K562 (cell line): ENCODE results near the gene ATP5ME. TPM values are rescaled to one million over a fixed set of nuclear protein-coding genes. Genes with fewer than 3 reads are reported as not detected.

ENCODE experiments used
- ATAC-seq: fragments of 200-7000 bp; cut with Tn5 transposase; 3 replicates; pipeline ENCODE4 v1.9.1; 2020; ENCODE audit warnings: moderate library complexity
- BruUV-seq: library from RNA; stranded (reverse); fragments of 400-500 nt; replicated peaks from 2 replicates; lab custom pipeline; 2021; lab: Mats Ljungman, UMichigan
- CTCF ChIA-PET: fragments of 300-600 bp; formaldehyde crosslinking; extraction: SDS; loops from one replicate; lab custom pipeline; 2021; ENCODE audit warnings: low intra/inter-chr PET ratio; lab: Yijun Ruan, JAX
- POLR2A ChIA-PET: fragments of 300-600, 350-650 bp; sonication (Branson Sonifier 250); formaldehyde crosslinking; extraction: SDS; loops from one replicate; lab custom pipeline; 2021; ENCODE audit warnings: antibody characterized with exemption, inconsistent platforms; lab: Yijun Ruan, JAX
- DNase-seq, 4 experiments: peaks; one replicate each; pipeline versions ENCODE4 v3.0.0 to v3.0.0-alpha.2; 2011 to 2018; ENCODE audit warnings: low spot score in 3 of 4, mixed read lengths in 3 of 4; ENCODE audit errors: extremely low read depth in 1 of 4
- FAIRE-seq: peaks from 2 replicates; lab custom pipeline; 2011; peaks lifted over from hg19 to GRCh38; lab: Jason Lieb, UNC
- H2AFZ ChIP-seq: 2 replicates; pipeline ENCODE4 v1.6.0; 2011; ENCODE audit warnings: low read depth, low read length, control low read depth, inconsistent platforms
- H3K27ac ChIP-seq: fragments of 200-600 bp; 3 replicates; pipeline ENCODE4 v1.8.0; 2011; ENCODE audit warnings: low read depth, mild to moderate bottlenecking, control low read depth, inconsistent platforms, low read length, moderate library complexity, mixed read lengths; ENCODE audit errors: extremely low read depth
- H3K27me3 ChIP-seq, 2 experiments: fragments of 300-600 bp in 1 of 2; 2 replicates in 1 of 2; 3 replicates in 1 of 2; pipeline versions ENCODE4 v1.6.0 to v1.8.0; 2011; ENCODE audit warnings: inconsistent platforms in 2 of 2, low read length in 2 of 2, mild to moderate bottlenecking in 1 of 2, mixed read lengths in 1 of 2, moderate library complexity in 1 of 2; ENCODE audit not compliant: control insufficient read depth in 2 of 2, insufficient read depth in 2 of 2
- H3K36me3 ChIP-seq: fragments of 300-600 bp; 3 replicates; pipeline ENCODE4 v1.8.0; 2011; ENCODE audit warnings: mild to moderate bottlenecking, low read length, inconsistent platforms; ENCODE audit not compliant: control insufficient read depth, insufficient read depth
- H3K4me1 ChIP-seq, 2 experiments: fragments of 200-600 bp in 1 of 2; replicated peaks in 1 of 2; 2 replicates in 1 of 2; 3 replicates in 1 of 2; pipeline versions ENCODE4 v1.5.1 to v1.8.0; 2011; ENCODE audit warnings: inconsistent platforms in 2 of 2, low read length in 2 of 2, mild to moderate bottlenecking in 1 of 2, mixed read lengths in 1 of 2, moderate library complexity in 1 of 2; ENCODE audit not compliant: control insufficient read depth in 2 of 2, insufficient read depth in 2 of 2
- H3K4me2 ChIP-seq: 2 replicates; pipeline ENCODE4 v1.6.1; 2011; ENCODE audit warnings: low read length, control low read depth, inconsistent platforms, mixed read lengths; ENCODE audit not compliant: insufficient read depth
- H3K4me3 ChIP-seq: fragments of 200-600 bp; sonication (generic), shearing (Covaris generic); 2 replicates; pipeline ENCODE4 v1.5.1; 2016; ENCODE audit warnings: control low read depth, inconsistent platforms
- H3K79me2 ChIP-seq: fragments of 200-600 bp; 3 replicates; pipeline ENCODE4 v1.8.0; 2011; ENCODE audit warnings: low read length, inconsistent platforms; ENCODE audit not compliant: control insufficient read depth, insufficient read depth
- H3K9ac ChIP-seq, 2 experiments: 2 replicates each; pipeline versions ENCODE4 v1.6.0 to v1.6.1; 2011; ENCODE audit warnings: low read depth in 2 of 2, low read length in 2 of 2, control low read depth in 1 of 2, inconsistent platforms in 1 of 2, mild to moderate bottlenecking in 1 of 2, mixed read lengths in 1 of 2; ENCODE audit not compliant: insufficient read depth in 1 of 2
- H3K9me1 ChIP-seq: one replicate; pipeline ENCODE4 v1.6.0; 2011; ENCODE audit warnings: inconsistent platforms, mild to moderate bottlenecking, low read length, moderate library complexity; ENCODE audit not compliant: control insufficient read depth, insufficient read depth
- H3K9me3 ChIP-seq: replicated peaks from 2 replicates; pipeline ENCODE4 v1.5.1; 2011; ENCODE audit warnings: low read depth, low read length, inconsistent platforms; ENCODE audit not compliant: control insufficient read depth, insufficient read depth
- H4K20me1 ChIP-seq: replicated peaks from 2 replicates; pipeline ENCODE4 v1.6.1; 2011; ENCODE audit warnings: low read length, inconsistent platforms, mixed read lengths; ENCODE audit not compliant: control insufficient read depth, insufficient read depth
- CREBBP ChIP-seq: IDR thresholded peaks from one replicate; pipeline ENCODE4 v1.6.1; 2012; ENCODE audit warnings: low read depth, mild to moderate bottlenecking, control low read depth, inconsistent platforms, low read length
- EGR1 ChIP-seq: fragments of 450-650 bp; conservative IDR thresholded peaks from 2 replicates; pipeline ENCODE4 v1.6.1; 2017; ENCODE audit warnings: mild to moderate bottlenecking
- HMGN3 ChIP-seq: IDR thresholded peaks from 2 replicates; pipeline ENCODE4 v1.6.1; 2011; ENCODE audit warnings: borderline replicate concordance, low read depth, mild to moderate bottlenecking, mixed read lengths, low read length; ENCODE audit not compliant: insufficient read length; ENCODE audit errors: extremely low read depth
- POLR2A ChIP-seq: fragments of 450-650 bp; conservative IDR thresholded peaks from 2 replicates; pipeline ENCODE4 v1.6.1; 2016
- POLR2B ChIP-seq: fragments of 450-650 bp; IDR thresholded peaks from 2 replicates; pipeline ENCODE4 v1.6.1; 2018; ENCODE audit warnings: low read depth; ENCODE audit not compliant: partially characterized antibody
- POLR2G ChIP-seq: fragments of 200-400 bp; formaldehyde crosslinking; IDR thresholded peaks from 2 replicates; pipeline ENCODE4 v1.6.1; 2017; ENCODE audit warnings: low read depth, mild to moderate bottlenecking, antibody characterized with exemption, low read length, moderate library complexity
- RAD21 ChIP-seq, 2 experiments: fragments of 250-450 bp in 1 of 2; fragments of 450-650 bp in 1 of 2; sonication (Bioruptor Pico) in 1 of 2; formaldehyde crosslinking in 1 of 2; IDR thresholded peaks in 1 of 2; conservative IDR thresholded peaks in 1 of 2; 2 replicates each; pipeline versions ENCODE4 v1.4.0 to v1.8.0; 2020 to 2022; ENCODE audit warnings: mild to moderate bottlenecking in 2 of 2, moderate library complexity in 1 of 2
- WGBS: fragments of 100-300 bp; shearing (Covaris generic); methylation state at CpG from one replicate; pipeline ENCODE4 v1.1.6; 2016; ENCODE audit warnings: low coverage, mixed read lengths; ENCODE audit not compliant: insufficient coverage; ENCODE audit errors: missing lambda C conversion rate; 5-methylcytosine and 5-hydroxymethylcytosine counted together
- in situ Hi-C: fragments of 300-500 bp; cut with MboI; formaldehyde crosslinking; loops from 4 replicates; pipeline ENCODE4 v1.15.0; 2018; ENCODE audit warnings: inconsistent platforms, mixed read lengths
- intact Hi-C: fragments of 100-400 bp; cut with micrococcal nuclease; formaldehyde crosslinking; loops from 2 replicates; pipeline ENCODE4 v1.14.2; 2022
- polyA plus RNA-seq, 8 experiments: library from polyadenylated mRNA; depleted of rRNA in 4 of 8; stranded (reverse) in 5 of 8; unstranded in 3 of 8; fragments of >200 nt; fragmentation: Nextera tagmentation in 2 of 8; fragmentation: Illumina TruSeq in 1 of 8; extraction: Ambion mirVana in 2 of 8; extraction: Trizol in 1 of 8; gene quantifications; 2 replicates each; pipeline versions ENCODE4 v1.2.1 to v1.2.3, GENCODE V29; 2011 to 2014; ENCODE audit warnings: inconsistent platforms in 1 of 8, missing spikeins in 1 of 8
- total RNA-seq, 7 experiments: library from RNA; depleted of rRNA in 6 of 7; stranded (reverse); fragments of >200 nt in 6 of 7; fragmentation: Illumina TruSeq in 2 of 7; extraction: Trizol in 2 of 7; gene quantifications; 2 replicates each; pipeline versions ENCODE4 v1.2.1 to v1.2.3, GENCODE V29; 2011 to 2021; ENCODE audit warnings: low replicate concordance in 1 of 7

Gene ATP5ME
- total and polyA plus RNA-seq, 9 of the 15 experiments (the other 6 are each of a cell fraction or from before 2014, with no cell fraction given) = 509 to 2,480 (median 887) TPM

DNA sequence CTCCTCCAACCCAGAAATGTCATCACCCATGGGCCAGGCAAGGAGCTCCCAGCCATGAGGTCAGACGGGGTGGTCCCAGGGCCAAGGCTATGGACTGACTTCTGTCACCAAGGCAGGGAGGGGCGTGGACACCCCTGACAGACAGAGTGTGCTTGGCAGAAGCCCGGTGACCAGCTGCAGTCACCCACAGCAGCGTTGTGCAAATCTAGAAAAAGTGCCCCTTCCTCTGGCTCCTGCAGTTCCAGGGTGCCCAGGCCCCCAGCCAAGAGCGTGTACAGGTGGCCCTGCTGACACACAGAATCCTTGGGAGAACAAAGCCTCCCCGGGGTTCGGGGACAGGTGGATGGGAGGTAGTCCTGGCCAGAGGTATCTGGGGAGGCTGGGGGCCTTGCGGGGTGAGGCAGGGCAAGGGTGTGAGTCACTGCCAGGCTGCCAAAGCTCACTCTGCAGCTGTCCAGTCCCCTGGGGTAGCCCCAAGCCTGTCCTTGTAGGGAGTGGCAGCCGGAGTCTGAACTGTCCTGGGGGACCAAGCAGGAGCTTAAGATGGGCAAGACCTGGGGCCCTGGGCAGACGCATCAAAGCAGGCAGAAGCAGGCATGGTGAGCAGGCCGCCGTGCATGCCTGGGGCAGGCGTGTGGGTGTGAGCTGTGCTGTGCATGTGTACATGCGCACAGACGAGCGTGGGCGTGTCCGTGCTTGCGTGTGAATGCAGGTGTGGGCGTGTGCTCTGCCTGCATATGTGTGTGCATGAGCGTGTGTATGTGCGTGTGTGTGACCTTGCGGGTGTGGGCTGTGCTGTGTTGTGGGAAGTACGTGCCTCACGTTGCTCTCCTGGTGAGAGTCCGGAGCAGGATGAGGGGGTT lies 3.6 kb upstream of the ATP5ME start:
- Histone ChIP-seq H3K36me3 (peaks cover 9% of the 10 kb centered on the region), H3K79me2 (peaks cover 22% of the 10 kb centered on the region), H4K20me1 (peaks cover 5% of the 10 kb centered on the region; the same call in 1 of the 2 replicates), H3K4me1 (peaks cover 15 to 91% of the 10 kb centered on the region in 2 experiments), H3K4me2 (no peak overlapping the region), H3K27ac (no peak overlapping the region), H3K27me3 (no peaks in the 10 kb centered on the region), H3K9me3 (no peaks in the 10 kb centered on the region), H3K4me3 (no peak overlapping the region), H3K9me1 (no peaks in the 10 kb centered on the region), H3K9ac (peak overlapping the region in 1 of 2 experiments; percentile 18; a peak in 2 of 4 replicates), H2AFZ (no peak overlapping the region)
- CTCF ChIA-PET = no interaction called here
- BruUV-seq = no TSS peak
- FAIRE-seq = no peak
- 63% methylated on average over 21 of the region's 26 CpGs for WGBS
- peak; percentile 47; the same call in 1 of the 2 replicates for TF ChIP-seq EGR1
- TF ChIP-seq HMGN3 = peak; percentile 16
- no peak for TF ChIP-seq RAD21 (CRISPR knock-in tag; conservative IDR thresholded peaks at IDR 0.05 in 1 of 2, IDR thresholded peaks at IDR 0.05 in 1 of 2)
- TF ChIP-seq POLR2B = peak; percentile 29
- no peak for TF ChIP-seq CREBBP
- peak; percentile 60; the same call in 1 of the 2 replicates for TF ChIP-seq POLR2G
- TF ChIP-seq POLR2A = 0 out of 2 replicates have a peak, but pooled peaks have one; percentile 27
- POLR2A ChIA-PET = interaction anchor here (0.5 kb wide), 1 partner anchor 256 kb away, joined by 3 read pairs; no protein-coding TSS in a partner anchor
- in situ Hi-C loops = no loop called here
- ATAC-seq = no peak
- no peak for DNase-seq
- intact Hi-C loops = no loop called here
